ENCODE measurements around the gene ANXA9.
A peak's percentile ranks its signal among the peaks of the same experiment; 100 is the strongest.

The ANXA9 gene

GRCh38 chr1:150981805-150982712, at the start of gene ANXA9:
TSS of gene ANXA9 (plus strand) at chr1:150982292. CDS start at chr1:150983106, 814 bp downstream.
- no peak for DNase-seq (ENCODE audit: low read depth)

GRCh38 chr1:150944856-150945255, 37.2 kb upstream of the ANXA9 start:
- no peak for DNase-seq (ENCODE audit: low read depth)

- no peak for DNase-seq (ENCODE audit: low read depth)
Measured at GRCh38 chr1:150954708-150955107, 27.4 kb upstream of the ANXA9 start.

- no peak for DNase-seq (ENCODE audit: low read depth)
Measured at GRCh38 chr1:150955280-150955679, 26.8 kb upstream of the ANXA9 start.

GRCh38 chr1:150957666-150958065, 24.4 kb upstream of the ANXA9 start:
- DNase-seq (ENCODE audit: low read depth) = no peak

GRCh38 chr1:150960646-150961045, 21.4 kb upstream of the ANXA9 start:
- no peak for DNase-seq (ENCODE audit: low read depth)

GRCh38 chr1:150961756-150962155, 20.3 kb upstream of the ANXA9 start:
- no peak for DNase-seq (ENCODE audit: low read depth)

- DNase-seq (ENCODE audit: low read depth) = no peak
Measured at GRCh38 chr1:150963321-150964163, 18.6 kb upstream of the ANXA9 start.

- no peak for DNase-seq (ENCODE audit: low read depth)
Measured at GRCh38 chr1:150964164-150964489, 18.0 kb upstream of the ANXA9 start.

GRCh38 chr1:150965605-150966004, 16.5 kb upstream of the ANXA9 start:
- no peak for DNase-seq (ENCODE audit: low read depth)

GRCh38 chr1:150966011-150966410, 16.1 kb upstream of the ANXA9 start:
- DNase-seq (ENCODE audit: low read depth) = no peak

- DNase-seq (ENCODE audit: low read depth) = no peak
Measured at GRCh38 chr1:150967936-150968335, 14.2 kb upstream of the ANXA9 start.

- no peak for DNase-seq (ENCODE audit: low read depth)
Measured at GRCh38 chr1:150968491-150968890, 13.6 kb upstream of the ANXA9 start.

- no peak for DNase-seq (ENCODE audit: low read depth)
Measured at GRCh38 chr1:150969626-150970025, 12.5 kb upstream of the ANXA9 start.

- no peak for DNase-seq (ENCODE audit: low read depth)
Measured at GRCh38 chr1:150970808-150971582, 11.1 kb upstream of the ANXA9 start.

- no peak for DNase-seq (ENCODE audit: low read depth)
Measured at GRCh38 chr1:150971583-150972416, 10.3 kb upstream of the ANXA9 start.

GRCh38 chr1:150972417-150972940, 9.6 kb upstream of the ANXA9 start:
- DNase-seq (ENCODE audit: low read depth) = no peak

GRCh38 chr1:150973258-150973835, 8.7 kb upstream of the ANXA9 start:
- no peak for DNase-seq (ENCODE audit: low read depth)

GRCh38 chr1:150973836-150974579, 8.1 kb upstream of the ANXA9 start:
- peak; percentile 17 for DNase-seq (ENCODE audit: low read depth)
